Measurements from ENCODE around the gene TNFRSF19.
A peak's percentile ranks its signal among the peaks of the same experiment; 100 is the strongest.

TNFRSF19 gene

GRCh38 chr13:23632741-23633140 is 62.5 kb downstream of the TNFRSF19 start (continued):
- TF ChIP-seq ZNF518A (tag by site-specific recombination; conservative IDR thresholded peaks at IDR 0.05; ENCODE audit: low read depth) (no peak), FEZF1 (tag by site-specific recombination; IDR thresholded peaks at IDR 0.05) (peak; percentile 41; the same call in 1 of the 2 replicates)

GRCh38 chr13:23634897-23635296 is 64.7 kb downstream of the TNFRSF19 start:
- ChIA-PET CTCF (interaction anchor here (0.7 kb wide), 1 partner anchor 180 kb away, joined by 3 read pairs; no protein-coding TSS in a partner anchor), POLR2A (no interaction called here)
- no peak for TF ChIP-seq ZNF155 (tag by site-specific recombination; IDR thresholded peaks at IDR 0.05)
- no peak for TF ChIP-seq ZNF324 (tag by site-specific recombination; IDR thresholded peaks at IDR 0.05)
- TF ChIP-seq KLF1 (tag by site-specific recombination; IDR thresholded peaks at IDR 0.05) = no peak
- no peak for TF ChIP-seq PRDM10 (tag by site-specific recombination; IDR thresholded peaks at IDR 0.05)
- TF ChIP-seq ZNF26 (tag by site-specific recombination; IDR thresholded peaks at IDR 0.05) = no peak
- TF ChIP-seq ZBTB48 (tag by site-specific recombination; IDR thresholded peaks at IDR 0.05) = no peak
- no peak for TF ChIP-seq GLI2 (tag by site-specific recombination; IDR thresholded peaks at IDR 0.05; ENCODE audit: borderline replicate concordance, low read depth)
- TF ChIP-seq GLI4 (tag by site-specific recombination; IDR thresholded peaks at IDR 0.05) = no peak
- no peak for TF ChIP-seq ZNF76 (tag by site-specific recombination; IDR thresholded peaks at IDR 0.05; ENCODE audit: borderline replicate concordance, low read depth)
- TF ChIP-seq ZSCAN30 (tag by site-specific recombination; IDR thresholded peaks at IDR 0.05) = no peak
- no peak for TF ChIP-seq ZNF610 (tag by site-specific recombination; IDR thresholded peaks at IDR 0.05; ENCODE audit: borderline replicate concordance)
- no peak for TF ChIP-seq PRDM4 (tag by site-specific recombination; IDR thresholded peaks at IDR 0.05)
- Histone ChIP-seq H3K4me3 (ENCODE audit: low read depth, low read length) (no peak overlapping the region), H3K9me3 (ENCODE audit: control insufficient read depth, insufficient read depth, low read depth, low read length) (no peaks in the 10 kb centered on the region), H3K27ac (ENCODE audit: extremely low read depth, low read depth, low read length) (no peak overlapping the region), H3K4me1 (ENCODE audit: control insufficient read depth, insufficient read depth, low read length) (peaks cover 22% of the 10 kb centered on the region), H3K36me3 (ENCODE audit: control insufficient read depth in 2 of 2, insufficient read depth in 1 of 2, low read length in 2 of 2) (no peaks in the 10 kb centered on the region)

Data from HEK293 (cell line).